ENCODE results near the gene CACNG6.

DNA sequence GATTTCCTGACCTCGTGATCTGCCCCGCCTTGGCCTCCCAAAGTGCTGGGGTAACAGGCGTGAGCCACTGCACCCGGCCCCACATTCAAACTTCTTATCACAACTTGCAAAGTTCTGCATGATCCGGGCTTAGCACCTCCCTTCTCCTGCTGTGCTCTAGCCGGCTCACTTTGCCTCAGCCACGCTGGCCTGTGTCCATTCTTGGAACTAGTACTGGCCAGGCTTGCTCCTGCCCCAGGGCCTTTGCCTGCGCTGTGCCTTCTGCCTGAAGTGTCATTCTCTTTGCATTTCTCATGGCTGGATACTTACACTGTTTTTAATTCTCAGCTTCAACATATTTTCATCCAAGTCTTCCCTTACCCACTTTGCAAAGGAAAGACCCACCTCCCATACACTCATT, 29.9 kb downstream of the CACNG6 start:
- TF ChIP-seq, protein P1, sequence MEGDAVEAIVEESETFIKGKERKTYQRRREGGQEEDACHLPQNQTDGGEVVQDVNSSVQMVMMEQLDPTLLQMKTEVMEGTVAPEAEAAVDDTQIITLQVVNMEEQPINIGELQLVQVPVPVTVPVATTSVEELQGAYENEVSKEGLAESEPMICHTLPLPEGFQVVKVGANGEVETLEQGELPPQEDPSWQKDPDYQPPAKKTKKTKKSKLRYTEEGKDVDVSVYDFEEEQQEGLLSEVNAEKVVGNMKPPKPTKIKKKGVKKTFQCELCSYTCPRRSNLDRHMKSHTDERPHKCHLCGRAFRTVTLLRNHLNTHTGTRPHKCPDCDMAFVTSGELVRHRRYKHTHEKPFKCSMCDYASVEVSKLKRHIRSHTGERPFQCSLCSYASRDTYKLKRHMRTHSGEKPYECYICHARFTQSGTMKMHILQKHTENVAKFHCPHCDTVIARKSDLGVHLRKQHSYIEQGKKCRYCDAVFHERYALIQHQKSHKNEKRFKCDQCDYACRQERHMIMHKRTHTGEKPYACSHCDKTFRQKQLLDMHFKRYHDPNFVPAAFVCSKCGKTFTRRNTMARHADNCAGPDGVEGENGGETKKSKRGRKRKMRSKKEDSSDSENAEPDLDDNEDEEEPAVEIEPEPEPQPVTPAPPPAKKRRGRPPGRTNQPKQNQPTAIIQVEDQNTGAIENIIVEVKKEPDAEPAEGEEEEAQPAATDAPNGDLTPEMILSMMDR (IDR thresholded peaks at IDR 0.05) = no peak
- TF ChIP-seq POLR2A (IDR thresholded peaks at IDR 0.05) = no peak
